Measurements from ENCODE around the gene NANOG.
"Not testable (repeated sequence)": the region's sequence is repeated elsewhere in the genome, so short reads cannot be mapped to it uniquely, and the experiment has no call there.

The NANOG gene

DNA sequence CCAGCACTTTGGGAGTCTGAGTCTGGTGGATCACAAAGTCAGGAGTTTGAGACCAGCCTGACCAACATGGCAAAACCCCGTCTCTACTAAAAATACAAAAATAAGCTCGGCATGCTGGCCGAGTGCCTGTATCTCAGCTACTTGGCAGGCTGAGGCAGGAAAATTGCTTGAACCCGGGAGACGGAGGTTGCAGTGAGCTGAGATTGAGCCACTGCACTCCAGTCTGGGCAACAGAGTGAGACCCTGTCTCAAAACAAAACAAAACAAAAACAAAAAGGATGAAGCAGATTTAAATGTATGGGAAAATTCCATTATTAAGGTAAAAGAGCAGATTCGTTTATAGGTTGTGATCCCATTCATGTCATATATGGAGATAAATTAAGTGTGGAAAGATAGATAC, 17.1 kb downstream of the NANOG start:
- not testable (repeated sequence) for DNase-seq (ENCODE audit: low read depth)

DNA sequence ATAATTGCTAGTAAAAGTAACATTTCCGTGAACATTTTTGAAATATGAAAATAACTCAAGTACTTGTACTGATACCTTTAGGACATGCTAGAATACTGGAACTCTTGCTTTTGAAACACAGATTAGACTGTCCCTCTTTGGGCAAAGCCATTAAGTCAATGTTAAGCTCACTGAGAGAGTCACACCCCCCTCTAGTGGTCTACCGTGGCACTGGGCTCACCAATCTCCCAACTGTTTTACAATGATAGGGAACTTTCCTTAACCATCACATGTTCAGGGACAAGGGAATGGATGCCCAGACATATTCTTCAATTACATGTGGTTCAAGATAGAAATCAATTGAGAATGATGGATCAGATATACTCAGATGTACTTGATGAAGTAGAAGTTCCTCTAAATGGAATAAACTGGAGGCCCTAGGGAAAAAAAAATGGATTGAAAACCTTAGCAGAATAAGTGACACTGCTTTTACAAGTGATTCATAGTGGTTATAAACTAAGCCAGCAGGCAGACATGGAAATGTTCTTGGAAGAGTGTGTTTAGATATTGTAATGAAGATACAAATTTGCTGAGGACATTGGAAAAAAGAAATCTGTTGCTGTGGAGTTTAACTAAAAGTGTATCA, 17.8 kb downstream of the NANOG start:
- peak; percentile 62 for DNase-seq (ENCODE audit: low read depth)

DNA sequence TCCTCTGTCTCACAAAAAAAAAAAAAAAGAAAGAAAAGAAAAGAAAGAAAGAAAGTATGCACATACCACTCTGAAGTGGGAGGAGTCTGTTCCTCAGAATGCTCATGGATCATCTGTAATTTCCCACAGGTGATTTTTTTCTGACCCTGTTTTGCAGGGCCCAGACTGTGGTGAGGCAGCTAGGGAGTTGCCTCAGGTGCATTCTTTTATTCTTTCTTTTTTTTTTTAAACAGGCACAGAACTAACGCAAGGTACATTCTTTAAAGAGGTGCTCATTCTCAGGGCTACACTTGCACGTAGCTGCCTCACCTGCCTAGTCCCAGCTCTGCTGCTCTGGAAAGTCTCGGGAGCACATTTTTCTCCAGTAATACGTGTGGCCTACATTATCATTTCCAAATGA, 36.6 kb downstream of the NANOG start:
- DNase-seq (ENCODE audit: low read depth), result not testable (repeated sequence)

DNA sequence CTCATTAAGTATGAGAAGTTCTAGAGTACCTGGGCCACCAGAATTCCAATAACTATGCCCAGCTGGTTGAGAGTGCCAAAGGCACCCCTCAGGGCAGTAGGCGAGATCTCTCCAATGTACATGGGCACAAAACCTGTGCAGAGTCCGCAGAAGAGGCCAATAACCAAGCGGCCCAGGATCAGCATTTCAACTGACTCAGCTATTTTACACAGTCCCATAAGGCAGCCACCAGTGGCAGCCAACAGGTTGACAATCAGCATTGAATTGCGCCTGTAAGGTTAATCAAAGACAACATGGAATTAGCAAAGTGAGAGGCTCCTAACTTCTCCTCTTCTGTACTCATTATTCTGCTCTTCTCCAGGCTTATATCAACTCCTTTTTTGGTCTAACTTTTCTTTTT, 40.5 kb downstream of the NANOG start:
- DNase-seq (ENCODE audit: low read depth), result not testable (repeated sequence)

DNA sequence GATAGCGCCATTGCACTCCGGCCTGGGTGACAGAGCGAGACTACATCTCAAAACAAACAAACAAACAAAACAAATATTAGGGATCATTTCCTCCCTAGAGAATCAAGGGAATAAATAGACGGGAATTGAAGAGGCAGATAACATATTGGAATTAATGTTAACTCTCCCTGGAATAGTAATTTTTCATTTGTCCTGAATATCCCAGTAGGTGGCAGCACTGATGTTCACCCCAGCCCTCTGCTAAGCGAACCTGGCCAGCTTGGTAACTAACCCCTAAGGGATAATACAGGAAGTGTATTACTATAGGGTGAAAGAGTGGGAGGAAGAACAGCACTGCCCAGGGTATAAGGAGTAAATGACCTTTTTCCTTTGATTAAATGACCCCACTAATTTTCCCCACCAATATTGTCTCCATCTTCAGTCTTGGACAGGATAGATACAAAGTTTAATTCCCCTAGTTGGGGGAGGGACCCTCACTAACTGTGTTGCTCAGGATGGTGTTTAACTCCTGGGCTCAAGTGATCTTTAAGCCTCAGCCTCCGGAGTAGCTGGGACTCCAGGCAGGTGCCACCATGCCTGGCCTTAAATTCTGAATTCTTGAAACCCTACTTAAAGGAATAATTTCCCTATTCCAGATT, 43.0 kb downstream of the NANOG start:
- DNase-seq (ENCODE audit: low read depth), result peak; percentile 42

DNA sequence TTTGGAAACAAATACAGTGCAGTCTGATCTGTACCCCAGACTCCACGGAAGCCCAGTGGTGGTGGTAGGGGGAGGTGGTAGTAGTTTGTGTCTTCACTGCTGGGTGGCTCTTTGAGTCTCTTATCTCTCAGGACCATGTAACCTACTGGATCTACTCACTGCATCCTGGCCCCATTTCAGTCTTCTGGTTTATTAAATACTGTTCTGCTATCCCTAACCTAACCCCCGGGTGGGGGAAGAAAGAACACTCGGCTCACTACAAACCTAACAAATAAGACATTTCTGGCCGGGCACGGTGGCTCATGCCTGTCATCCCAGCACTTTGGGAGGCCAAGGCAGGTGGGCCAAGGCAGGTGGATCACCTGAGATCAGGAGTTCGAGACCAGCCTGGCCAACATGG, 44.0 kb downstream of the NANOG start:
- DNase-seq (ENCODE audit: low read depth), result not testable (repeated sequence)

DNA sequence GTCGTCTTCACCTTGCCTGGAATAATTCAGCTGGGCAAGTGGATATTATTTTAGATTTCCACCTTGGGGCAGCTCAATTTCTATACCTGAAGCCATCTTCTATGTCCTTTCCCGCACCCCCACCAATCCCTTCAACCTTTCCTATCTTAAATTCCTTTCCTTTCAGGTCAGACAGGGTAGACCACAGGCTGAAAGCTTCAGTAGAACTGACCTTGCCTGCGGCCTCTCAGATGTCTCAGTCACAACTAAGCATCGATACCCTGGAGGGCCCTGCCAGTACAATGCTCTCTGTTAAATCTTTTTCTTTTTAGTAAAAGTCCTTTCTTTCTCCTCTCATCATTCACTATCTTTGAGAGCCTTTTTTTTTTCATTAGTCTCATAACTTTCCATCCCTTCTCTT, 44.6 kb downstream of the NANOG start:
- DNase-seq (ENCODE audit: low read depth), result no peak

DNA sequence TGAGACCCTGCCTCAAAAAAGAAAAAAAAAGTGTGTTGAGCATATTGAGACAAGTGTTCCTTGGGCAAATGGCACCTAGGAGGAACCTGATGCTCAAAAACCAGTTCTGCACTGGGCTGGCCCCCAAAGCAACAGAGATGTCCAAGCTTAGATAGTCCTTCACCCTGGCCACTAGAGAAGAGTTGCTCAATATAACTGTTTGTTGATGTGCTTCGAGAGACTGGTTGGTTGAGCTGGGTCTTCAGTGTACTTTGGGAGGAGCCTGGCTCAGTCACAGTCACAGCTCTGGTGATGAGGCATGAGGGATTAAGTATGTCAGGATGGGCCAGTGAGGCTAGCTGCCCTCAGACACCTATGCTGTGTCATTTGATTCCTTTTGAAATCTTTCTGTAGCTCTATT, 45.5 kb downstream of the NANOG start:
- no peak for DNase-seq (ENCODE audit: low read depth)

DNA sequence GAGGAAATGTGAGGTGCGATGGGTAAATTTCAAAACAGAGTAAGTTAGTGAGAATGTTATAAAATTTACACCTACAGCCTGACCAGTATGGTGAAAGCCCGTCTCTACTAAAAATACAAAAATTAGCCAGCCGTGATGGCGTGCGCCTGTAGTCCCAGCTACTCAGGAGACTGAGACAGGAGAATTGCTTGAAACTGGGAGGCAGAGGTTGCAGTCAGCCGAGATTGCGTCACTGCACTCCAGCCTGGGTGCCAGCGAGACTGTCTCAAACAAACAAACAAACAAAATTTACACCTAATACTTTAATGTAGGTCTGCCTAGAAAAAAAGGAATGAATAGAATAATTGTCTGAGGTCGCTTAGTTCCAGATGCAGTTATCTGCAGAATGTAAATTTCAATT, 45.9 kb downstream of the NANOG start:
- DNase-seq (ENCODE audit: low read depth), result no peak

DNA sequence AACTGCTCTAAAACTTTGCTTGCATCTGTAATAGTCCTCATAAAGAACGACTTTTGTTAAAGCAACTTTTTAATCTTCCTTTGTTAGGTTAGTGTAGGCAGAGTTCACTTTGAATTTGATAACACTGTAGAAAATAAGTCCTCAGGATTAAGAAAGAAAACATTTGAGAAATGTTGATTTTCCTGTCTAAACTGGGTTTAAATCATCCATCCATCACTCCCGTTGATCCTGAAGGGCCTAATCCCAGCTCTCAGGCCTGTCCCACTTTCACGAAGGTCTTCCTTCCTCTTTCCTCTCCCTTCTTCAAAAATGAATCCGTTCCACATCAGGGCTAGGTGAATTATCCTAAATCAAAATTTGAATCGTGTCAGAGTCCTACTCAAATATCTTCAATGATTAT, 46.6 kb downstream of the NANOG start:
- no peak for DNase-seq (ENCODE audit: low read depth)

DNA sequence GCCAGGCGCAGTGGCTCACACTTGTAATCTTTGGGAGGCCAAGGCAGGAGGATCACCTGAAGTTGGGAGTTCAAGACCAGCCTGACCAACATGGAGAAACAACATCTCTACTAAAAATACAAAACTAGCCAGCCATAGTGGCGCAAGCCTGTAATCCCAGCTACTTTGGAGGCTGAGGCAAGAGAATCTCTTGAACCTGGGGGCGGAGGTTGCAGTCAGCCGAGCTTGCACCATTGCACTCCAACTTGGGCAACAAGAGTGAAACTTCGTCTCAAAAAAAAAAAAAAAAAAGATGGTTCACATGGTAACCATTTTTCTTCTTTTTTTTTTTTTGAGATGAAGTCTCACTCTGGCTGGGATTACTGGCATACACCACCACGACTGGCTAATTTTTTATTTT, 48.2 kb downstream of the NANOG start:
- no peak for DNase-seq (ENCODE audit: low read depth)

DNA sequence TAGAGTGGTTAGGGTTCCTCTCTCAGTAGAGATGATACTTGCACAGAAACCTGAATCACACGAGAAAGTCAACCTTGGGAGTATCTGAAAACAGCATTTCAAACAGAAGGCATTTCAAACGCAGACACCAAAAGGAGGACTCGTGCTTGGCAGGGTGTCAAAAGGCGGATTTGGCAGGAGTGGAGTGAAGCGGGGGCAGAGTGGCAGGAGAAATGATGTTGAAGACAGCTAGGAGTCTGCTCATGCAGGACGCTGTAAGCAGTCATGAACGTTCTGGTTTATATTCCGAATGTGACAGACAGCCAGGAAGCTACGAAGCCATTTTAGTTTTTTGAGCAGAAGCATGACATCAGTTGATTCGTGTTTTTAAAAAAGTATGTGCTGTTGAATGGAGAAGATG, 50.0 kb downstream of the NANOG start:
- DNase-seq (ENCODE audit: low read depth), result not testable (repeated sequence)

DNA sequence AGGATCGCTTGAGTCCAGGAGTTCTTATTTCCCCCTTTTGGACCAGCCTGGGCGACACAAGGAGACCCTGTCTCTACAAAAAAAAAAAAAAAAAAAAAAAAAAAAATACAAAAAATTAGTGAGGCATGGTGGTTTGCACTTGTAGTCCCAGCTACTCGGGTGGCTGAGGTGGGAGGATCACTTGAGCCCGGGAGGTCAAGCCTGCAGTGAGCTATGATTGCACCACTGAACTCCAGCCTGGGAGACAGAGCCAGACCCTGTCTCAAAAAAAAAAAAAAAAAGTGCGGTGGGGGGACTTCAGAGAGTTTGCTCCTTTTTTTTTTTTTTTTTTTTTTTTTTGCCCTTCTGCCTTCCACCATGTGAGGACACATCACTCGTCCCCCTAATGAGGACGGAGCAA, 50.6 kb downstream of the NANOG start:
- not testable (repeated sequence) for DNase-seq (ENCODE audit: low read depth)

DNA sequence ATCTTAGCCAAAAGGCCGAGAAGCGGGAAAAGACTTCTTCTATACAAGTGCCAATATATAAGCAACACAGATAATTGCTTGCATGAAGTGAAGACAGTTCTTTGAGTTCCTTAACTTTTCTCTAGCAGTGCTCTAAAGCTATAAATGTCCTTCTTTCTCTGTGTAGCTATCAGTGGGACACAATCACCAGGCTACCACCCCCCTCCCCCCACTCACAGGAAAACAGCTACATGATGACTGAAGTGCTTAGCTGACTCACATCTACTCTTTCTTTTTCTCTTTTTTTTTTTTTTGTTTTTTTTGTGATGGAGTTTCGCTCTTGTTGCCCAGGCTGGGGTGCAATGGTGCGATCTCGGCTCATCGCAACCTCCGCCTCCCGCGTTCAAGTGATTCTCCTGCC, 53.2 kb downstream of the NANOG start:
- not testable (repeated sequence) for DNase-seq (ENCODE audit: low read depth)

DNA sequence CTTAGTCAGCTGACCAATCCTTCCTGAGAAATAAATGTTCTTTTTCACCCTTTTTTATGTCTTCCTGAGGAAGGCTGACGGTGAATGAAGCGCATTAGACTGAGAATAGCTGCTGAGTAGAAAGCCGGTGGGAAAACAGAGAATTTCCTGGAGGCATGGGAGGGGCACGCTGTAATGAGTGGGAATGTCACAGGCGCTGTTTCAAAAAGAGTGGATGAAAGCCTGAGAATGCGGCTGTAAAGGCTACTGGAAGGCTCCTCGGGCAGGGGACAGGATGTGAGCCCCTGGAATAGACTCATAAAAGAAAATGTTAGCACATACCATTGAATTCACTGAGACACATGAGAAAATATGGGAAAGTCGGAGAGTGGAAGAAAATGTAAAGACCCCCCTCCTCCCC, 53.9 kb downstream of the NANOG start:
- DNase-seq (ENCODE audit: low read depth), result not testable (repeated sequence)

DNA sequence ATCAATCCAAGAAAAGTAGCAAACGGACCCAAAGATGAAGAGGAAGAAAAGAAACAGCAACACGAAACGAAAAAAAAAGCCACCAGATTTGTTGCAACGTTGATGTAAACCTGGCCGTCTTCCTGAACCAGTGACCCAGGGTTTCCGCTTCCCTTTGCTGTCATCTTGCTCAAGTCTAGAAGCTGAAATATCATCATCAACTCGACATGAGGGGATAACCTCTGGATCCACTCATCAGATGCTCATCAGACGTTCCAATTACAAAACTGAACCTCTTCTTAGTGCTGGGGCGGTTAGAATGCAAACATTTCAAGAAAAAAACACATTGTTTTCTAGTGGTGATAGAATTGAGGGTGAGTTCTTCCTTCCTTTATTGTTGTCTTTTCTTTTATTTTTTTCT, 54.4 kb downstream of the NANOG start:
- DNase-seq (ENCODE audit: low read depth), result not testable (repeated sequence)

DNA sequence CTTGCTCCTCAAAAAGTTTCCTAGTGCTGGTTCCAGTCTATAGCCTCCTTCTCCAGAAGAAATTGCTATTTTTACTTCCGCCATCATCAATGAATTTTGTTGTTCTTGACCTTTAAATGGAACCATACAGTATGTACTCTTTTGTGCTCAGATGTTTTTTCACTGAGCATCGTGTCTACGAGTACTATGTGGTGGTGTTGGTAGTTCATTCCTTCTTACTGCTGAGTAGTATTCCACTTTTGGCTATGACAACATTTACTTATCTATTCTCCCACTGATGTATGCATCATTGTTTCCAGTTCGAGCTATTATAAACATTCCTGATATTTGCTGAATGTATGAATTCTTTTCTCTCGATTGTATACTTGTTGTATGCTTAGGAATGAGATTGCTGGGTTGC, 54.9 kb downstream of the NANOG start:
- DNase-seq (ENCODE audit: low read depth), result no peak

DNA sequence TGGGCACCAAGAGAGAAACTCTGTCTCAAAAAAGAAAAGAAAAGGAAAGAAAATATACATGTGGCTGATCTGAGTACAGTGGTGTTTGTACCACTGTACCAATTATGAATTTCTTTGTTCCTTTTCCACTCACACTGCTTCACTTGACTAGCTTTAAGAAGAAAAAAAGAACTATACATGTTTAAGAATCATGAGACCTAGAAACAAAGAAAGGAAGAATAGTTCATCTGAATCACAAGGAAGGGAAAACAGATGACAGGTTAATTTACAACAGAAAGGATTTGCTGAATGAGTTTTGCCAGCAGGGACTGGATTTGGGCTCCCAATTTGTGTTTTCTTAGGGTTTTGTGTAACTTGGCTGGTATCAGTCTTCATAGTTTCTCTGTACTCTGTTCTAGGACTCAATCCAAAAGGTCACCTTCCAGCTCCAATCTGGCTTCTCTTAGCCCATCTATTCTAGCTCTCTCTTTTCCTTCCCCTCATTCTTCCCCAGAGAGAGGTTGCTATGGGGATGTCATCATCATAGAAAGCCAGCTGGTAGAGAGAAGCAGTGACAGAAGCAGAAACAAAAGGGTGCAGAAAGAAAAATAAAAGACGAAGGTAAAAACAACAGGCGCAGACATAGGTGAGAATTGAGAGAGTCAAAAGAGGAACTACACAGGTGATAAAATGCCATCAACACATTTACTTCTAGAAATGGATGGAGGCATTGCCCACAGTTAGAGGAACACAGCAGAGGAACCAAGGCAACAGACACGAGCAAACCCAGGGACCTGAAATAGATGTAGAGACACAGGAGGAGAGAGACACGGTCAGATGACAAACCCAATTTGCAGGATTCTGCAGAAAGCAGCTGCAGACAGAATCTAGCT, 58.3 kb downstream of the NANOG start:
- DNase-seq (ENCODE audit: low read depth), result not testable (repeated sequence)

DNA sequence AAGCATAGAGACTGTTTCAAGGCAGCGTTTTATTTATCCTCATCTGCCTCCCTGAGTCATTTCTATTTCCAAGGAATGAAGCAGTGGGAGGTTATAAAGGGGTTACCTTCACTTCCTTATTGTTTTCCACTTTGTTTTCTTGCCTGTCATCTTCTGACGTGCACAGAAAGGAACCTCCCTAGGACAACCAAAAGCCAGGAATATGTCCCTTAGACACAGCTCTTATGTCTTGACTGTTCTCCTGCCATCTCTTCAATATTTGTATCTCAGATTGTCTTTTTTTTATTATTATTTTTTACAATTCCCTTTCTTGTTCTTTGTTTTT, 58.9 kb downstream of the NANOG start:
- DNase-seq (ENCODE audit: low read depth), result not testable (repeated sequence)
